ENCODE results near the gene PPP1R8.

DNA sequence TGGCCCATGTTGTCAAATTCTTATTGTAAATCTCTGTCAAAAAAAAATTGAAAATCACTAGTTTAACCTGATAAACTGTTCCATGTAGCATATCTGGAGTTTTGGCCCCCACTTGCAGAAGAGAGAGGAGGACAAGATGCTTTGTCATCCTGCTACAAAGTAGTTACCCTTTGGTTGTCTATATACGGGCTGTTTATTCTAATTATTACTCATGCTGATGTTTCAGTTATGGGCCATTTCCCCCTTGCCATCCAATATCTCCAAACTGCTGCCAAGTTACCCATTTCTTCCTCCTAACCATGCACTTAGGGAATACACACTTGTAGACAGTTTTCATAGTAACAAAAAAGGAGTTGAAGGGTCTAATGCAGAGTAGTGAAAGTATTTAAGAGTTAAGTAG lies 35.0 kb upstream of the PPP1R8 start:
- TF ChIP-seq, protein P1, sequence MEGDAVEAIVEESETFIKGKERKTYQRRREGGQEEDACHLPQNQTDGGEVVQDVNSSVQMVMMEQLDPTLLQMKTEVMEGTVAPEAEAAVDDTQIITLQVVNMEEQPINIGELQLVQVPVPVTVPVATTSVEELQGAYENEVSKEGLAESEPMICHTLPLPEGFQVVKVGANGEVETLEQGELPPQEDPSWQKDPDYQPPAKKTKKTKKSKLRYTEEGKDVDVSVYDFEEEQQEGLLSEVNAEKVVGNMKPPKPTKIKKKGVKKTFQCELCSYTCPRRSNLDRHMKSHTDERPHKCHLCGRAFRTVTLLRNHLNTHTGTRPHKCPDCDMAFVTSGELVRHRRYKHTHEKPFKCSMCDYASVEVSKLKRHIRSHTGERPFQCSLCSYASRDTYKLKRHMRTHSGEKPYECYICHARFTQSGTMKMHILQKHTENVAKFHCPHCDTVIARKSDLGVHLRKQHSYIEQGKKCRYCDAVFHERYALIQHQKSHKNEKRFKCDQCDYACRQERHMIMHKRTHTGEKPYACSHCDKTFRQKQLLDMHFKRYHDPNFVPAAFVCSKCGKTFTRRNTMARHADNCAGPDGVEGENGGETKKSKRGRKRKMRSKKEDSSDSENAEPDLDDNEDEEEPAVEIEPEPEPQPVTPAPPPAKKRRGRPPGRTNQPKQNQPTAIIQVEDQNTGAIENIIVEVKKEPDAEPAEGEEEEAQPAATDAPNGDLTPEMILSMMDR (optimal IDR thresholded peaks at IDR 0.05 in 1 of 3, IDR thresholded peaks at IDR 0.05 in 1 of 3, conservative IDR thresholded peaks at IDR 0.05 in 1 of 3; ENCODE audit: extremely low read depth in 1 of 3, insufficient read depth in 2 of 3, low read length in 3 of 3): no peak
- no peak for TF ChIP-seq EZH2 (IDR thresholded peaks at IDR 0.05; ENCODE audit: low read length)
